OCI-LY7 (cell line): ENCODE measurements around the gene ITGB4. TPM values are rescaled to one million over a fixed set of nuclear protein-coding genes. Genes with fewer than 3 reads are reported as not detected.

Experiments
- BruUV-seq: library from RNA; stranded (reverse); fragments of 400-500 nt; replicated peaks from 2 replicates; lab custom pipeline; 2021; lab: Mats Ljungman, UMichigan
- CTCF ChIA-PET: fragments of 300-600 bp; sonication (Branson Sonifier 250); formaldehyde crosslinking; loops from one replicate; lab custom pipeline; 2022; ENCODE audit warnings: antibody characterized with exemption; ENCODE audit not compliant: unreplicated experiment; lab: Charles Lee
- POLR2A ChIA-PET: fragments of 300-600 bp; sonication (Branson Sonifier 250); formaldehyde crosslinking; loops from one replicate; lab custom pipeline; 2022; ENCODE audit warnings: antibody characterized with exemption; lab: Charles Lee
- DNase-seq: peaks from one replicate; pipeline ENCODE4 v3.0.0-alpha.2; 2015; ENCODE audit warnings: low spot score
- H2AFZ ChIP-seq: fragments of 200-600 bp; sonication (generic), shearing (Covaris generic); 2 replicates; pipeline ENCODE4 v1.6.1; 2014; ENCODE audit warnings: mild to moderate bottlenecking, antibody characterized with exemption, low read length, moderate library complexity
- H3K27ac ChIP-seq: fragments of 200-600 bp; sonication (generic); 2 replicates; pipeline ENCODE4 v1.5.1; 2014; ENCODE audit warnings: mixed run types, low read depth, mild to moderate bottlenecking, moderate library complexity, low read length, inconsistent platforms; ENCODE audit not compliant: poor library complexity, severe bottlenecking
- H3K36me3 ChIP-seq: fragments of 200-600 bp; sonication (generic); 2 replicates; pipeline ENCODE4 v1.6.1; 2014; ENCODE audit warnings: mild to moderate bottlenecking, antibody characterized with exemption, low read length, moderate library complexity, mixed read lengths; ENCODE audit not compliant: insufficient read depth
- H3K4me1 ChIP-seq: fragments of 200-600 bp; sonication (generic); 2 replicates; pipeline ENCODE4 v1.5.1; 2014; ENCODE audit warnings: mild to moderate bottlenecking, low read length; ENCODE audit not compliant: insufficient read depth, poor library complexity, severe bottlenecking
- H3K4me2 ChIP-seq: fragments of 200-600 bp; sonication (generic); 2 replicates; pipeline ENCODE4 v1.6.1; 2014; ENCODE audit warnings: mild to moderate bottlenecking, low read length
- H3K4me3 ChIP-seq: fragments of 200-600 bp; sonication (generic); 2 replicates; pipeline ENCODE4 v1.5.1; 2014; ENCODE audit warnings: mild to moderate bottlenecking, low read depth, low read length; ENCODE audit not compliant: poor library complexity, severe bottlenecking
- H3K79me2 ChIP-seq: fragments of 200-600 bp; sonication (generic); 2 replicates; pipeline ENCODE4 v1.6.1; 2016; ENCODE audit warnings: low read depth, mild to moderate bottlenecking, low read length, moderate library complexity, mixed read lengths; ENCODE audit not compliant: insufficient read depth
- H3K9me2 ChIP-seq: fragments of 200-600 bp; sonication (generic); 2 replicates; pipeline ENCODE4 v1.6.1; 2016; ENCODE audit warnings: mild to moderate bottlenecking, low read length, mixed read lengths; ENCODE audit not compliant: insufficient read depth
- H3K9me3 ChIP-seq: fragments of 200-600 bp; sonication (generic); 2 replicates; pipeline ENCODE4 v1.6.1; 2014; ENCODE audit warnings: mild to moderate bottlenecking, mixed run types, low read length, mixed read lengths
- H4K20me1 ChIP-seq: fragments of 200-600 bp; sonication (generic); 2 replicates; pipeline ENCODE4 v1.6.1; 2014; ENCODE audit warnings: mild to moderate bottlenecking, antibody characterized with exemption, low read length, moderate library complexity, mixed read lengths; ENCODE audit not compliant: insufficient read depth
- EZH2phosphoT487 ChIP-seq: fragments of 200-600 bp; sonication (generic); IDR thresholded peaks from 2 replicates; pipeline ENCODE4 v1.6.1; 2018; ENCODE audit warnings: low read depth, borderline replicate concordance, mild to moderate bottlenecking, mixed run types, antibody characterized with exemption, low read length, moderate library complexity, mixed read lengths
- intact Hi-C: fragments of 100-400 bp; cut with micrococcal nuclease; formaldehyde crosslinking; loops from one replicate; pipeline ENCODE4 v1.10.0; 2022; ENCODE audit not compliant: unreplicated experiment
- total RNA-seq, 2 experiments: library from RNA; depleted of rRNA in 1 of 2; stranded (reverse); fragments of >200 nt in 1 of 2; shearing (Covaris generic) in 1 of 2; gene quantifications; 2 replicates each; pipeline ENCODE4 v1.2.3, GENCODE V29; 2014 to 2022
- TF ChIP-seq, protein P1 (sequence below): fragments of 200-600 bp; sonication (generic); conservative IDR thresholded peaks from 2 replicates; pipeline ENCODE4 v1.5.1; 2014; ENCODE audit warnings: mild to moderate bottlenecking, antibody characterized with exemption, low read length, moderate library complexity, mixed read lengths

ITGB4 gene
- total RNA-seq, 2 experiments from 2014 or later, result 0.66 to 3.9 TPM

GRCh38 chr17:75753514-75754377, 32.5 kb downstream of the ITGB4 start:
- CTCF ChIA-PET, result interaction anchor here (0.7 to 2.5 kb wide), 14 partner anchors 9 to 297 kb away, joined by 3 to 15 read pairs (median 6); partner anchors contain the start of genes GALK1, RECQL5, SAP30BP and SMIM5
- no peaks in the 10 kb centered on the region for H4K20me1 ChIP-seq
- no peak for TF ChIP-seq EZH2phosphoT487
- TF ChIP-seq, protein P1, sequence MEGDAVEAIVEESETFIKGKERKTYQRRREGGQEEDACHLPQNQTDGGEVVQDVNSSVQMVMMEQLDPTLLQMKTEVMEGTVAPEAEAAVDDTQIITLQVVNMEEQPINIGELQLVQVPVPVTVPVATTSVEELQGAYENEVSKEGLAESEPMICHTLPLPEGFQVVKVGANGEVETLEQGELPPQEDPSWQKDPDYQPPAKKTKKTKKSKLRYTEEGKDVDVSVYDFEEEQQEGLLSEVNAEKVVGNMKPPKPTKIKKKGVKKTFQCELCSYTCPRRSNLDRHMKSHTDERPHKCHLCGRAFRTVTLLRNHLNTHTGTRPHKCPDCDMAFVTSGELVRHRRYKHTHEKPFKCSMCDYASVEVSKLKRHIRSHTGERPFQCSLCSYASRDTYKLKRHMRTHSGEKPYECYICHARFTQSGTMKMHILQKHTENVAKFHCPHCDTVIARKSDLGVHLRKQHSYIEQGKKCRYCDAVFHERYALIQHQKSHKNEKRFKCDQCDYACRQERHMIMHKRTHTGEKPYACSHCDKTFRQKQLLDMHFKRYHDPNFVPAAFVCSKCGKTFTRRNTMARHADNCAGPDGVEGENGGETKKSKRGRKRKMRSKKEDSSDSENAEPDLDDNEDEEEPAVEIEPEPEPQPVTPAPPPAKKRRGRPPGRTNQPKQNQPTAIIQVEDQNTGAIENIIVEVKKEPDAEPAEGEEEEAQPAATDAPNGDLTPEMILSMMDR, result peak; percentile 95
- peak overlapping the region; percentile 77 for H3K4me2 ChIP-seq
- peak overlapping the region; percentile 84 for H2AFZ ChIP-seq
- H3K79me2 ChIP-seq, result no peaks in the 10 kb centered on the region
- no peaks in the 10 kb centered on the region for H3K36me3 ChIP-seq
- H3K9me3 ChIP-seq, result no peaks in the 10 kb centered on the region
- POLR2A ChIA-PET, result interaction anchor here (0.5 to 1.4 kb wide), 12 partner anchors 8 to 192 kb away, joined by 3 to 6 read pairs (median 3); partner anchors contain the start of gene SAP30BP
- intact Hi-C loops, result loop anchor here (5.0 kb wide), 2 partner anchors 94 to 326 kb away; no protein-coding TSS in a partner anchor
- H3K9me2 ChIP-seq, result no peaks in the 10 kb centered on the region
- H3K4me3 ChIP-seq, result peak overlapping the region; percentile 67
- peak; percentile 92 for DNase-seq
- no TSS peak for BruUV-seq
- H3K4me1 ChIP-seq, result peaks cover 39% of the 10 kb centered on the region
- peak overlapping the region; percentile 15 for H3K27ac ChIP-seq

GRCh38 chr17:75754378-75755204, 33.3 kb downstream of the ITGB4 start:
- no peak for DNase-seq
- Histone ChIP-seq H2AFZ (peak overlapping the region; percentile 84; the same call in 1 of the 2 replicates), H3K79me2 (no peaks in the 10 kb centered on the region), H3K27ac (no peak overlapping the region), H3K36me3 (no peaks in the 10 kb centered on the region), H3K4me2 (peak overlapping the region; percentile 77), H3K4me1 (peaks cover 30% of the 10 kb centered on the region), H3K9me3 (no peaks in the 10 kb centered on the region), H3K4me3 (peak overlapping the region; percentile 67), H3K9me2 (no peaks in the 10 kb centered on the region), H4K20me1 (no peaks in the 10 kb centered on the region)
- no peak for TF ChIP-seq EZH2phosphoT487
- TF ChIP-seq, protein P1, result no peak
- ChIA-PET CTCF (interaction anchor here (1.1 to 2.5 kb wide), 3 partner anchors 10 to 298 kb away, joined by 6 to 15 read pairs (median 6); partner anchors contain the start of genes GALK1 and TMEM94), POLR2A (interaction anchor here (1.1 to 1.4 kb wide), 2 partner anchors 8 to 17 kb away, joined by 4 to 5 read pairs; no protein-coding TSS in a partner anchor)
- intact Hi-C loops, result loop anchor here (5.0 kb wide), 2 partner anchors 93 to 327 kb away; no protein-coding TSS in a partner anchor
- no TSS peak for BruUV-seq
